ENCODE results near the gene WAPL.

- no peak for TF ChIP-seq POLR2A (IDR thresholded peaks at IDR 0.05; ENCODE audit: low read depth, low read length)
- no peak for TF ChIP-seq CTCF (conservative IDR thresholded peaks at IDR 0.05; ENCODE audit: low read depth, low read length)
- no peak for TF ChIP-seq MAZ (IDR thresholded peaks at IDR 0.05; ENCODE audit: borderline replicate concordance, low read depth, low read length)
- no peak for TF ChIP-seq ELK1 (IDR thresholded peaks at IDR 0.05; ENCODE audit: borderline replicate concordance, low read depth, low read length)
- no peak for TF ChIP-seq RCOR1 (IDR thresholded peaks at IDR 0.05; ENCODE audit: insufficient replicate concordance, low read length)
- TF ChIP-seq RAD21 (IDR thresholded peaks at IDR 0.05; ENCODE audit: low read length): no peak
- no peak for TF ChIP-seq RFX5 (IDR thresholded peaks at IDR 0.05; ENCODE audit: low read depth, low read length)
- no peak for TF ChIP-seq FOS (IDR thresholded peaks at IDR 0.05; ENCODE audit: low read depth, low read length)
These were observed 23.0 kb downstream of the WAPL start for GRCh38 chr10:86498598-86498997.

Measured in IMR-90 (cell line).